Loucy (cell line): ENCODE measurements around the gene BCAM.

Source experiments
- CTCF ChIP-seq: fragments of 200-600 bp; sonication (generic); conservative IDR thresholded peaks from 2 replicates; pipeline ENCODE4 v1.5.1; 2014; ENCODE audit warnings: mild to moderate bottlenecking, antibody characterized with exemption, low read length
- EZH2phosphoT487 ChIP-seq: fragments of 200-600 bp; IDR thresholded peaks from 2 replicates; pipeline ENCODE4 v1.6.1; 2018; ENCODE audit warnings: antibody characterized with exemption, mild to moderate bottlenecking, moderate library complexity, borderline replicate concordance

- TF ChIP-seq CTCF (no peak), EZH2phosphoT487 (no peak)
Observed at GRCh38 chr19:44851427-44851826, 42.5 kb downstream of the BCAM start.
